ENCODE measurements around the gene ADAMTSL5. TPM values are rescaled to one million over a fixed set of nuclear protein-coding genes. Genes with fewer than 3 reads are reported as not detected.

The ADAMTSL5 gene
- total and polyA plus RNA-seq, 4 donors: 0.09 to 1.8 (median 1.1) TPM

- Histone ChIP-seq H3K27me3 (ENCODE audit: control insufficient read depth in 4 of 4, insufficient read depth in 4 of 4, low read length in 3 of 4) (no peaks in the 10 kb centered on the region), H3K36me3 (ENCODE audit: control insufficient read depth in 4 of 4, insufficient read depth in 3 of 4, low read depth in 1 of 4, low read length in 3 of 4) (no peaks in the 10 kb centered on the region), H3K27ac (ENCODE audit: low read depth in 1 of 2, low read length in 2 of 2) (no peak overlapping the region), H3K9ac (ENCODE audit: low read depth in 1 of 2, low read length in 2 of 2) (no peak overlapping the region), H3K9me3 (ENCODE audit: control insufficient read depth in 4 of 4, low read length in 3 of 4) (no peaks in the 10 kb centered on the region), H3K4me3 (ENCODE audit: low read depth in 1 of 3, low read length in 3 of 3) (peak overlapping the region in 1 of 3 donors; percentile 26), H3K4me1 (ENCODE audit: control insufficient read depth in 4 of 4, insufficient read depth in 4 of 4, low read length in 3 of 4) (peaks cover 3 to 29% (median 14%) of the 10 kb centered on the region in 4 donors)
- TF ChIP-seq RXRA (IDR thresholded peaks at IDR 0.05) (no peak), ATF3 (IDR thresholded peaks at IDR 0.05) (no peak), EGR1 (IDR thresholded peaks at IDR 0.05; ENCODE audit: low read depth in 2 of 2) (no peak), FOXA2 (IDR thresholded peaks at IDR 0.05) (no peak), CTCF (IDR thresholded peaks at IDR 0.05; ENCODE audit: low read depth, low read length, missing input control) (no peak), SP1 (IDR thresholded peaks at IDR 0.05) (no peak), FOXA1 (IDR thresholded peaks at IDR 0.05) (no peak), HNF4G (IDR thresholded peaks at IDR 0.05) (no peak), NR2F2 (IDR thresholded peaks at IDR 0.05) (no peak), YY1 (IDR thresholded peaks at IDR 0.05) (no peak), GABPA (IDR thresholded peaks at IDR 0.05 in 1 of 2, conservative IDR thresholded peaks at IDR 0.05 in 1 of 2) (no peak), REST (IDR thresholded peaks at IDR 0.05) (no peak), TAF1 (conservative IDR thresholded peaks at IDR 0.05) (no peak), MAX (IDR thresholded peaks at IDR 0.05) (no peak), HNF4A (conservative IDR thresholded peaks at IDR 0.05) (no peak), RAD21 (IDR thresholded peaks at IDR 0.05) (no peak), ZBTB33 (IDR thresholded peaks at IDR 0.05) (no peak), JUND (IDR thresholded peaks at IDR 0.05) (no peak)
- no peak for DNase-seq (ENCODE audit: low spot score)
- 54% methylated on average over 12 of the region's 12 CpGs for WGBS
Measured at GRCh38 chr19:1508507-1508856, 4.3 kb downstream of the ADAMTSL5 start.

Data from liver (tissue), 9 donors.